ENCODE results near the gene SDK1.

Gene SDK1

DNA sequence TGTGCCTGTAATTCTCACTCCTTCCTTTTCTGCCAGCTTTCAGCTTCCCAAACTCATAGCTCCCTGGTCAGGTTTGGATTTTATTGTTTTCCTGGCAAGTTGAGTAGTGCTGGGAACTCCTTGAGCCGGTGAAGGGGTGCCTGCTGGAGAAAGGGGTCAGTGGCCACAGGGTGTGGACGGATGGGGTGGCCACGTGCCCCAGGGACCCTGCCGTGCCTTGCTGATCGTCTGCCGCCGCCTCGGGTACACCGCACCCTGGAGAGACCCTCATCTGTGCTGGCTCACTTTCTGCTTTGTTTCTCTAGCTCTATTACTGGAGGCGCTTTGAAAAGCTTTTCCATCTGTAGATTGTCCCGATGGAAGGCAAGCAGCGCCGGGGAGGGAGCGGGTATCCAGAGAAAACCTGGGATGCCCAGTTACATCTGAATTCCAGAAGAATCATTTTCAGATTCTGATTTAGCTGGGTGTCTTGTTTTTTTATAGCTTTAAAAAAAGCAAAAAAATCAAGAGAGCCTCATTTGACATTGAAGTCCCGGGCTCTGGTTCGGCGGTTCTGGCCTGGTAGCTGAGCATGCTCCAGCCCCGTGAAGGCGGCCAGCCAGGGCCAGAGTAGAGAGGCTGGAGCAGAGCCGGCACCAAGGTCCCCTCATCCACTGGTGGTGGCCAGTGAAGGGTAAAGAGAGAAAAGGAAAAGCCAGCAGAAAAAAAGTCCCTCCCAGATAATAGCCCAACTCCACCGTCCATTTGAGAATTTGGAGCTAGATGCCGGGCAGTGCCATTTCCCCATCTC, 870.1 kb downstream of the SDK1 start:
- no peak for DNase-seq

- no peak for DNase-seq
Observed at GRCh38 chr7:4172883-4173282, 871.8 kb downstream of the SDK1 start.

GRCh38 chr7:4173615-4174014, 872.6 kb downstream of the SDK1 start:
- DNase-seq = no peak

GRCh38 chr7:4174016-4174415, 873.0 kb downstream of the SDK1 start:
- no peak for DNase-seq

DNA sequence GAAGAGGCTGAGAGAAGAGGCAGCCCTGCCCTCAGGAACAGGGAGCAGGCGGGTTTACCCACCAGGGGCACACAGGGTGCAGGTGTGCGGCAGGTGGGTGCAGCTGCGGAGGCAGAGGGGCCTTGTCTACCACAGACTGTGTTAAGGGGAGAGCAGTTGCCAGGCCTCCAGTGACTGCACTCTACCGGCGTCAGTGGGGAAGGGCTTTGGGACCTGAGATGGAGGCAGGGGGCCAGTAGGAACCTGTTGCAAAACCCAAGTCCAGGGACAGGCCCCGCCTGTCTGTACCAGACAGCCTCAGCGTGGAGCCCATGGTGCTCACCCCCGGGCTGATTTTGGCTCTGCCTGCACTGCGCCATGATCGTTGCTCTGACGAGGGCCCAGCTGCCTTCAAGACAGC, 873.4 kb downstream of the SDK1 start:
- DNase-seq = no peak

- no peak for DNase-seq
Observed at GRCh38 chr7:4174884-4175283, 873.8 kb downstream of the SDK1 start.

- no peak for DNase-seq
Observed at GRCh38 chr7:4175346-4175973, 874.4 kb downstream of the SDK1 start.

- no peak for DNase-seq
Observed at GRCh38 chr7:4177001-4177400, 875.9 kb downstream of the SDK1 start.

DNA sequence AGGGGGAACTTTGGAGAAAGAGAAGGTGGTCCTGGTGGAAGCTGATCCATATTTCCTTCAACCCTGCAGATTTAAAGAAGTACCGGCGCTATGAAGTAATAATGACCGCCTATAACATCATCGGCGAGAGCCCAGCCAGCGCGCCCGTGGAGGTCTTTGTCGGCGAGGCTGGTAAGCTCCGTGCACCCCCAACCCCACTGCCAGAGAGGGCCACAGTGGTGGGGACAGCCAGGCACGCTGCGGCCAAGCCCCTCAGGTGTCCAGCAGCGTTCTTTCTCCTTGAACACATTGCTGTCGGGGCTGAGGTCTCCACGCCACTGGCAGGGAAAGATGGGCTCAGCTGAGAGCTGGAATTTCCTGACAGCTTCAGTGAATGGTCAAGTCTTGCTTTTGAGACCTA, 877.4 kb downstream of the SDK1 start:
- DNase-seq = no peak

- DNase-seq = no peak
Observed at GRCh38 chr7:4178916-4179687, 878.0 kb downstream of the SDK1 start.

DNA sequence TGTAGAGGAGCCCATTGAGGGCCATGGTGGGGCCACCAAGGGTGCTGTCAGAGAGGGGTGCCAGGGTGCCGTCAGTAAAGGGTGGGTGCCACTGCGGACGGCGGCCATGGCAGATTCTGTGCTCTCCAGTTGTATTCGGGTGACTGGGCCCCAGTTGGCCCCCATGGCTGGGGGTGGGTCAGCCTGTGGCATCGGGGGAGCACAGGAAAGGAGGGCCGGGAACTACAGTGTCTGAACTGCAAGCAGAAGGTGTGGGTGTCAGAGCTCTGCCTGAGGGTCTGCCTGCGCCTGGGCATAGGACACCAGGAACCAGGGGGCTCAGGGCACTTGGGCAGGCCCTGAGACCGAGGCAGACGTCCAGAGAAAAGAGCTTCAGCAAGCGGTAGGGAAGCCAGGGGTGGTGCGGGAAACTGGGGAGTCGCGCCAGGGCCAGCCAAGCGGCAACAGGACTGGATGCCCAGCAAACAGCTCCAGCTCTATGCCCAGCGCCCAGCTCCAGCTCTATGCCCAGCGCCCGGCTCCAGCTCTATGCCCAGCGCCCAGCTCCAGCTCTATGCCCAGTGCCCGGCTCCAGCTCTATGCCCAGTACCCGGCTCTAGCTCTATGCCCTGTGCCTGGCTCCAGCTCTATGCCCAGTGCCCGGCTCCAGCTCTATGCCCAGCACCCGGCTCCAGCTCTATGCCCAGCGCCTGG, 878.8 kb downstream of the SDK1 start:
- DNase-seq = no peak

DNA sequence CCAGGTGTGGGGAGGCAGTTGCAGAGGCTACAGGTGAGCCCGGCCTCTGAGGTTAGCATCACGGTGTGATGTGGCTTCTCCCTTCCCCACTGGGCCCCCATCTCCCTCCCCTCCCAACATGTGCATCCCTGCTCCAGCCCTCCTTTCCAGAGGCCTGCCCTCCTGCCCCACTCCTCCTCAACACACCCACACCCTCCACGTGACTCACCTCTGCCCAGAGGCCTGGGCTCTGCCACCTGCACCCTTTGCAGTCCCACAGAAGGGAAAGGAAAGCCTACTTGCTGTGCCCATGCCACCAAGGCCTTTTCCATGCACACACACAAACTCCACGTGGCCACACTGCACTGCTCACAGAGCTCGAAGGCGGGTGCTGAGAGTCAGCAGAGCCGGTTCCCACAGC, 880.4 kb downstream of the SDK1 start:
- no peak for DNase-seq

GRCh38 chr7:4182605-4183300, 881.7 kb downstream of the SDK1 start:
- no peak for DNase-seq

DNA sequence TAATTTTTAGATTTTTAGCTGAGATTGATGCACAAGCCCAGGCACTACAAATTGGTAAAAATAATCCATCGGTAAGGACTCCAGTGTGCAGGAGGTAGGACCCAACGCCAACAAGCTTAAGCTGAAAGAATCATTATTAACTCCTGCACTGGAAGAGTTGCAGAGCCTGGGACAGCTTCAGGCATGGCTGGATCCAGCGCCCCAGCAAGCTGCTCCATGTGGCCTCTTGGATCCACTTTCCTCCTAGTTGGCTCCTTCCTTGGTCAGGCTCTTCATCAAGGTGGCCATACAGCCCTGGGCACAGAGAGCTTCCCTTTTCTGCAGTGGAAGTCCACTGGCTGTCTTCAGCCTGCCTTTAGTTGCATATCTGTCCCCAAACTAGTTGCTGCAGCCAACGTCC, 883.6 kb downstream of the SDK1 start:
- no peak for DNase-seq

DNA sequence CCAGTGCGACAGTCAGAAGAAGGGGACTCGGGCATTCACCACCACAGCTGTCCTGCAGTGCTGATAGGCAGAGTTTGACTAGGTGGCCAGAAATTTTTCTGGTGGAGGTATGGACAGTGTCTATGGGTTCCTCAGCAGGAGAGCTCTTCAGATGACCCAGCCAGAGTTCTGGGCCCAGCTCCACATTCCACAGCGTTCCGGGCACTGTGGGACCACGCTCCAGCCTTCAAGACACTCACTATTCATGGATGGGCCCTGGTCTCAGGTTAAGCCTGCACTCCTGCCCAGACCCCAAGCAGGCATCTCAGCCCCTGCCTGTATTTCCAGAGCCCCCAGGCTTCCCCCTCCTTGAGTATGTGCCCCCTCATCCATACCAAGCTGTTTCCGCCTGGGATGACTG, 884.1 kb downstream of the SDK1 start:
- DNase-seq = no peak

DNA sequence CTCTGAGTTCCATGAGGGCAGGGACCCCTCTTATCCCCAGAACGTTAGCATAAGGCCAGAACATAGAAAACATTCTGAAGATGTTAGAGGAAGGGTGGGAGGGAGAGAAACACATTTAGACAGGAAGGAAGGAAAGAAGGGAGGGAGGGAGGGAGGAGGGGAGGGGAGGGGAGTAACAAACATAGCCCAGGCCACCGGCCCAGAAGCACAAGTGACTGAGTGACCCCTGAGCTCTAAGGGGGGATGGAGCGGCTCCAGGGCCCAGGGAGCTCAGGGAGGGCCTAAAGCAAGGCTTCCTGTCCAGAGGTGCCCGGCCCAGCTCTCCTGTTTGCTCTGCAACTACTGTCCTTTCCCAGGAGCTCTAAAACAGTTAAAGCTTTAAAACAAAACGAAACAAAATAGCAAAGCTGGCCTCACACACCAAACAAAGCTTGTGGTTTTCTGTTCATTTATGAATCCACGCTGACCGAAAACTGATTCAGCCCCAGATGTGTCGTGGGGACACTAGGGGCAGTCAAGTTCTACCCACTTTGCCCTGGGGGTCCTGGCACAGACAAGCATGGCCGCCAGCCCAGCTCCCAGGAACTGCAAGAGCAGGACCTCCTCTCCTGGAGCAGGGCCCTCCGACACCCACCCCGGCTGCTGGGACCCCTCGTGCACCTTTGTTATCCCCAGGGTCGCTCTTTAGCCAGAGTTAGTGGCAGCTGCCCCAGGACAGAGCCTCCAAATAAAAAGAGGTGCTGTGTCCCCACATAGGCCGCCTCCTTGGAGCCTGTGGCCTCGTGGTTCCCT, 884.9 kb downstream of the SDK1 start:
- DNase-seq = no peak

GRCh38 chr7:4186513-4186780, 885.4 kb downstream of the SDK1 start:
- DNase-seq = no peak

DNA sequence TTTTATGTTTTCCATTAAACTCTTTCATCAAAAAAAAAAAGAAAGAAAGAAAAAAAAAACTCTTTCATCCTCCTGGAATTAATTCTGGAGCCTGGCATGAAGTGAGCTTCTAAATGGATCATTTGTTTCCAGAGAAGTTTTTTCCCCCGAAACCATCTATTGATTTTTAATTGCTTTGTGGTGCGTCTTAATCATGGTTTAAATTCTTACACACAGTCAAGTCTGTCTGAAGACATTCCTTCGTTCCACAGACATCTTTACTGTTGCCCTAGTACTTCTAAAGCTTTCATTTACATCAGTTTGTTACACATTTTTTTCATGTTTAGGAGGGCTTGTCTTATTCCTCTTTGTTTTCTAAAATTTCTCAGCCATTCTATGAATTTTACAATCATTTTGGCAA, 887.6 kb downstream of the SDK1 start:
- DNase-seq = no peak

GRCh38 chr7:4189131-4189570, 888.1 kb downstream of the SDK1 start:
- no peak for DNase-seq

DNA sequence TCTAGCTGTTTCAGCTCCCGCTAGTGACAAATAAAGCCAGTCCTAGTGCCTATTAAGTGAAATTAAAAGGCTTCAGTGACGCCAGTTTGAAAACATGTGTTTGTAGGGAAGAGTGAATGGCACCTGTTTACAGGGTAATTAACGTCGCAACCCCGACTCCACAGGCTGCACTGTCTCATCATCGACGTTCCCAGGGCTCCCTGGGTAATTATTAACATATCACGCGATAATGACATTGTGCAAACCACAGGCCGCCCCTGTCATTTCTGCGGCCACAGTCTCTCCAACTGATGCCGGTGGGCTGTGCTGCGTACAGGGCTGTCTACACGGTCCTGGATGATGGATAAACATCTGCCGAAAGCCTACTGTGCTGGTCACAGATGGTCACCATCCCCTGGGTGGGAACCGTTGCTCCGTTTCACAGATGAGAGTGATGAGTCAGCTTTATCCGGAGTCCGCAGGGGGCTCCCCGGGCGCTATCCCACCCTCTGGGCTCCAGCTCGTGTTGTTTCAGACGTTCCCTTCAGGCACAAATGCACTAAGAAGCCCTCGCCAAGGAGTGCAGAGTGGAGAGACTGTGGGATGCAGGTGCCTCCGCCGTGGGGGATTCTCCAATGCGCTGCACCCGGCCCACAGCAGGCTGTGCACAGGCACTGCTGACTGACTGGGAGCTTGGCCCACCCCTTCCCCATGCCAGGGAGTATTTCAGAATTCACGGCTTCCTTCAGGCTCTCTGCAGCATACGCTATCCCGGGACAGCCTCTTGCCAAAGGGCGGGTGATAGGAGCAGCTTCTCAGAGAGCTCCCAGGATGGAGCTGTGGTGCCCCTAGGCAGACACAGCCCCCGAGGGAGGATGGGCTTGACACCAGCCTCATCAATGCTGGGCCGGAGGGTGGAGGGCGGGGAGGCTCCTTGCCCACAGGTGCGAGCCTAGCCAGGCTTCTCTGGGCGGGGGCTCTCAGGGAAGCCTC, 889.2 kb downstream of the SDK1 start:
- no peak for DNase-seq

DNA sequence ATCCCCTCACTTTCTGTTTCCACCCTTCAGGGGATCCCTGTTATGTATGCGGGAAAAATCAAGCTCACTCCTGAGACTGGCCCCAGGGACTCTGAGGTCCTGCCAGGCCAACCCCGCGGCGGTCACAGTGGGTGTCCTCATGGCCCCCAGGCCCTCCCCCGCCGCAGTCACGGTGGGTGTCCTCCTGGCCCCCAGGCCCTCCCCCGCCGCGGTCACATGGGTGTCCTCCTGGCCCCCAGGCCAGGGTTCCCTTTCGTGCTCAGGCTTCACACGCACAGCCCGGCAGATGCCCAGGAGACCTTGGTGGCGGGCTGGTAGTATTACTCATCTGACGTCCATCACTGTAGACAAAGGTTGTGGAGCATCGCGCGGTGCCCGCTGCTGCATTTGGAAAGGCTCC, 890.0 kb downstream of the SDK1 start:
- no peak for DNase-seq

Measured in activated effector memory CD4-positive, alpha-beta T cell treated with anti-CD3 and anti-CD28 coated beads, Interleukin-2, amount 50 U/mL, for 16 hours (primary cell).